Anterior cingulate cortex (tissue), 58 donors: ENCODE measurements around the gene CPNE7.
A peak's percentile ranks its signal among the peaks of the same experiment; 100 is the strongest.
"Not testable (repeated sequence)": the region's sequence is repeated elsewhere in the genome, so short reads cannot be mapped to it uniquely, and the experiment has no call there.

Experiments used
- DNase-seq, 58 donors: peaks; one replicate each; lab custom pipeline; 2025; lab: John Stamatoyannopoulos, UW

Gene CPNE7

DNA sequence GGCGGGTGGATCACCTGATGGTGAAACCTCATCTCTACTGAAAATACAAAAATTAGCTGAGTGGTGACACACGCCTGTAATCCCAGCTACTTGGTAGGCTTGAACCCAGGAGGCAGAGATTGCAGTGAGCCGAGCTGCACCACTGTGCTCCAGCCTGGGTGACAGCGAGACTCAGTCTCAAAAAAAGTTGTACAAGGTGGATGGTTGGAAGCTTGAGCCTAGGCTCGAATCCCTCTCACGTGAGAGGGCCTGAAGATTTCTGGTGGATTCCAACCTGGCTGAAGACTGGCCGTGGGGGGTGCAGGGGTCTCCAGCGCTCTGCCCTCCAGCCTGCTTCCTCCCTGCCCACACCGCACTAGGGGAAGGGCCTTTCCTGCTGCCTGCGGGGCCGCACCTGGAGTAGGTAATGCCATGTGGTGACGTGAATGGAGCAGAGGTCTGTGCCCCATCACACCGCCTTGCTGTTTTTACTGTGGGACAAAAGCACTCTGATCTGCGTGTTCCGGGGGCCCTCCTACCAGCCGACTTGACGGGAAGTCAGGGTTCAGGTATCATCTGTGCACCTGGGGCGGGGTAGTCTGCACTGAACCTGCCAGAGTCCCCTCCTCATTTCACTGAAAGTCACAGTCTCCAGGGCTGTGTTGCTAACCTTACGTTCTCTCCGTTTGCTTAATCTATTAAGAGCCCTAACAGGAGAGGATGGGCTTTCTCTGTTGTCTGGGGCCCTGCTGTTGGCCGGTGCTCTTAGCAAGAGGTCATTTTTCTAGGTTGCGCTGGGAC is 10.9 kb upstream of the CPNE7 start:
- no peak for DNase-seq

DNA sequence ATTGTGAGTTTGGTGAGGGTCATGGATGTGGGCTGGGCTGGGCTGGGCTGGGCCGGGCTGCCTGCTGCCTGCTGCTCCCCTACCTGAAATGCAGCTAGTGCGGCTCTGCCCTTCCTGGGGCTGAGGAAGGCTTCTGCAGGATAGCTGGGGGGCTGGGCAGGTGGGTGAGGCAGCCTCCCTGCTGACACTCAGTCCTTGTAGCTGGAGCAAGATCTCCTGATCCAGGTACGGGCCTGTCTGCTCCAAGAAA is 10.4 kb upstream of the CPNE7 start:
- DNase-seq, result no peak

DNA sequence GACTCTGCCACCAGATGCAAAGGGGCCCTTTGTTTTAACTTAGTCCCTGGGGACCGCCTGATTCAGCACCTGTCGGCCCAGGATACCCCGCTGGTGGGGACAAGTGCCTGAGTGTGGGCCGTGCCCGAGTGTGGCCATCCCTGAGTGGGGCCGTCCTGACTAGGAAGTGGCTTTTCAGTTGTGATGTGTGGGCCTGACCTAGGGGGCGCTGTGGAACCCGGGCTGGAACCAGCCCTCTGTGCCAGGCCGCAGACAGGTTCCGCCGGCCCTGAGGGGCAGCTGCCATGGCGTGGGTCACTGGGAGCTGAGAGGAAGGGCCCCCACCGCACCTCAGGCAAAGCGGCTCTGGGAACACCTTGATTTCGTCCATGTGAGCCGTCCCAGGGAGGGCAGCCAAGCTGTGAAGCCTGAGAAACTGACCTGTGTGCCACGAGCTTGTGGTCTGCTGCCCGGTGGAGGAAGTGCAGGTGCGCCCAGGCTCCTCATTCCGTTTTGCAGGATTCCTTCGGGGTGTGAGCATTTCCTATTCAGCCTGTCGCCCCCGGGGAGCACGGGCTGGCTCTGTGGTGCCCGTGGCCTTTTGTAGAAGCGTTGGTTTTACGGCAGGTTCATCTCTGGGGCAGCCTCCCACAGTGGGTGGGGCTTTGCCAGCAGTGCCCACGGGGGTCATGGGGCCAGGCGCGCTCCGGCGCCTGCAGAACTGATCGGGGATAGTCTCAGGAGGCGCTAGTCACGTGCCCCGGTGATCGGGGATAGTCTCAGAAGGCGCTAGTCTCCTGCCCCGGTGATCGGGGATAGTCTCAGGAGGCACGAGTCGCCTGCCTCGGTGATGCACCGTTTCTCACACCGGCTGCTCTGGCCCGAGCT is 9.8 kb upstream of the CPNE7 start:
- DNase-seq, result peak in 25 of 58 donors; percentile 7 to 54 (median 29)

DNA sequence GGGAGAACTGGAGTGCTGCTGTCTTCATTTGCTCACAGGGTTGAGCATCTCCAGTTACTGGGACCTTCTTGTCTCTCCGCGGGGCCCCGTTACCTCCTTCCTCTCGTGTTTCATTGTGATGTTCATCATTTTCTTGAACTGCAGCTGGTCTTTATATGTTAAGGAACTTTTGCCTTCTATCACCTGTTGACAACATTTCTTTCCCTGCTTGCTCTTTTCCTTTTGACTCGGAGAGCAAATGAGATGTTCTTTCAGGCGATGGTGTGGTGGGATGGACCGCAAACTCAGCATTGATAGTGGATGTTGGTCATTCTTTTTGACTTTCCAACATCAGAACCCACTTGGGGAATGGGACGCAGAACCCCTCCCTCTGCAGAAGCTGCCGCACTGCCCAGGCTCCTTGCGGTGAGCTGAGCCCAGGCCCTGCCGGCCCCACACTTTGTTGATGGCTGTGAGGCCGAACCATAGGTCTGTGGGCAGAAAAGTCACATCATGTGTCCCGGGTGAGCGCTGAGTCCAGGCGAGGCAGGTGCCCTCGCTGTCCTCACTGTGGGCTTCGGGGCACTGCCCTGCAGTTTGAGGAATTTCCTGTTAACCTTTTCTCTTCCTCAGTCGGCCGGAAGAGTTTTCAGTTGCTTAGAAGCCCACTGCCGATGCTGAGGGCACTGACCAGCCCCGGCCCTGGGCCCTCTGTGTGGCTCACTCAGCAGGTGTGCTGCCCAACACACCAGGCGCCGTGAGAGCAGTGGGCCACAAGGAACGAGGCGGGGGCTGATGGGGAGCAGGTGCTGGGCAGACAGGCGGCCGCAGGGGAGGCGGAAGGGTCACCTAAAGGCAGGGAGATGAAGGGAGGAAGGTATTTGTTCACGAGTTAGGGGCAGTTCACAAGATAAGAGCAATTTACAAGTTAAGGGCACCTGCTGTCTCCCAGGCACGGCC is 7.6 kb upstream of the CPNE7 start:
- no peak for DNase-seq

DNA sequence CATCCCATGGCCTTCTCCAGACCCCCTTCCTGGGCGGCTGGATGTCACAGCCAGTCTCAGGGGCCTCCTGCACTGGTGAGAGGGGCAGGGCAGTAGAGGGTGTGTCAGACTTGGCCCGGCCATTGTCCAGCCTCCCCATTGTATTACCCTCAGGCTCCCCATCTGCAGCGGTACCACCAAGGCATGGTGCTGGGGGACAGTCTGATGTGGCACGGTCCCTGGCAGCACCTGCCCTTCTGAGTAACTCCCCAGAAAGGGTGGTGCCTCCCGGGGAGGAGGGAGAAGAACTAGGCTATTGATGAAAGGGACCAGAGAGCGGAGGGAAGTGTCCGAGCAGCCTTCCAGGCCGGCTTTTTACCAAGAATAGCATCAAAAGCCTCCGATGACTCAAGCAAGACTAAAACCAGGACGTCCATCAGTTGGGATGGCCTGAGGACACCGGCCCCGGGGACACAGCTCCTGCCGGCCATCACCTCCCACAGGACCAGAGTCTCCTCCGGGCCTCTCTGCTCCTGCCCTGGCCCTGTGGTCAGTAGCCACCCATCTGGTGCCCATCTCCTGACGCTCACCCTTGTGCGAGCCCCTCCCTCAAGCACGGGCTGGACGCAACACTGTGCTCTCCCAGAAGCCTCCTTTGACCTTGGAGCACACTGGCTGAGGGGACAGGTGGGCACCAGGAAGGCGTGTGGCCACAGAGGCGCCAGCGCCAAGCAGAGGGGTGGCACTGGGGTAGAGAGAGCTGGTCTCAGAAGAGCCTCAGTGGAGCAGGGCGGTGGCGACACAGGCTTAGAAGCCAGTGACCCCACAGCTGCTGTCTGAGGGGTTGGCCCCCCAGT is 5.8 kb upstream of the CPNE7 start:
- no peak for DNase-seq

DNA sequence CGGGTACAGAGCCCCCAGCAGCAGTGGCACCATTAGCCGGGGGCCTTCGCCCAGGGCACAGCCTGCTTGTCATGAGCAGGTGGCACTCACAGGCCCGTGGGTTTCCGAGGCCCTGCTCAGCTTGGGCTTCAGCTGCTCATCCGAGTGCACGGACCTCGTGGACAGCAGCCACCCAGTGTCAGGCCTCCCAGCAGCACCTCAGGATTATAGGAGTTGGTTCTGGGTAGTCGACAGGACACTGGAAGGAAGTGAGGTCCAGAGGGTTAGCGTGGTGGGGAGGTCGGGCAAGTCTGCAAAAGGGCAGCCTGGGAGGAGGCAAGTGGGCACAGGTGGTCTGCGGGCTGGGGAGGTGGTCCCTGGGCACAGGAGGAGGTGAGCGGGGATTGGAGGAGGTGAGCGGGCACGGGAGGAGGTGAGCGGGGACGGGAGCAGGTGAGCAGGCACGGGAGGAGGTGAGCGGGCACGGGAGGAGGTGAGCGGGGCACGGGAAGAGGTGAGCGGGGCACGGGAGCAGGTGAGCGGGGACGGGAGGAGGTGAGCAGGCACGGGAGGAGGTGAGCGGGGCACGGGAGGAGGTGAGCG is 5.1 kb upstream of the CPNE7 start:
- no peak for DNase-seq

DNA sequence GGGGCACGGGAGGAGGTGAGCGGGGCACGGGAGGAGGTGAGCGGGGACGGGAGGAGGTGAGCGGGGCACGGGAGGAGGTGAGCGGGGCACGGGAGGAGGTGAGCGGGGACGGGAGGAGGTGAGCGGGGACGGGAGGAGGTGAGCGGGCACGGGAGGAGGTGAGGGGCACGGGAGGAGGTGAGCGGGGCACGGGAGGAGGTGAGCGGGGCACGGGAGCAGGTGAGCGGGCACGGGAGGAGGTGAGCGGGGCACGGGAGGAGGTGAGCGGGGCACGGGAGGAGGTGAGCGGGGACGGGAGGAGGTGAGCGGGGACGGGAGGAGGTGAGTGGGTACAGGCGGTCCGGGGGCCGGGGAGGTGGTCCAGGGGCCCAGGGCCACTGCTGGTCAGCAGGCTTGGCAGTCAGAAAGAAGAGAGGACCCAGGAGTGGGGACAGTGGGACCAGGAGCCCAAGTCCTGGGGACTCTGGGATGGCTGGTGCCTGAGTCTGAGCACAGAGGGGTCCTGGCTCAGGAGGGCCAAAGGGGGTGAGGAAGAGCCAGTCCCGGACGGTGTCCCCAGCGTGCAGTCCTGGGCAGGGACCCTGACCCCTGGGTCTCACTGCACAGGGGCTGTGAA is 4.5 kb upstream of the CPNE7 start:
- not testable (repeated sequence) for DNase-seq

DNA sequence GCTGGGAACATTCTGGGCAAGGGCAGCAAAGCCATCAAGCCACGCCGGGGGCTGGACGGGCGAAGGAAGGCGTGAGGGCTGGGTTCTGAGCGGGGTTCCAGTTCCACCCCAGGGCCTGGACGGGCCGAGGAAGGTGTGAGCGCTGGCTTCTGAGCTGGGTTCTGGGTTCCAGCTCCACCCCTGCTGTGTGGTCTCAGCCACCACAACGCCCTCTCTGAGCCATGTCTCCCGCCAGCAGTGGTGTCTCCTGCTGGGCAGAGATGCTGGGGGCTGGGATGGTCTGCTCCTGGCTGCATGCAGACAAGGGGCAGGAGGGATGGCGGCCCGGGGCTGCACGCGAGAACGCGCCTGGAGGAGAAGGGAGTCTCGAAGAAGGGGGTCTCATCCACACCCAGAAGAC is 3.9 kb upstream of the CPNE7 start:
- no peak for DNase-seq

DNA sequence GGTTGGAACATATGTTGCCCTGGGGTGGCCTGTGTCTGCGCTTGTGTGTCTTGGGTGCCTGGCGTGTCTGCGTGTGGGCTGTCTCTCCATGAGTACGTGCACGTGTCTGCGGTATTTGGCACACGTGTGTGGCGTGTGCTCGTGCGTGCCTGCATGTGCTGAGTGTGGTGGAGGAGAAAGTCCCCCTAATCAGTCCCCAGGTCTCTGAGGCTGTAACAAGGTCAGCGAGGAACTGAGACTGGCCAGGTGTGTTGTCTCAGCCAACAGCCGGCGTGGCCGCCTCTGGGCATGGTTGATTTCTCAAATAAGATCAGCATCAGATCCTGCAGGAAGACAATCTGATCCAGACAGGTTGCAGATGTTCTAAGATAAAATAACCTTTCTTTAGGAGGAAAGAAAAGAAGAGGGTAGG is 3.5 kb upstream of the CPNE7 start:
- DNase-seq, result no peak

DNA sequence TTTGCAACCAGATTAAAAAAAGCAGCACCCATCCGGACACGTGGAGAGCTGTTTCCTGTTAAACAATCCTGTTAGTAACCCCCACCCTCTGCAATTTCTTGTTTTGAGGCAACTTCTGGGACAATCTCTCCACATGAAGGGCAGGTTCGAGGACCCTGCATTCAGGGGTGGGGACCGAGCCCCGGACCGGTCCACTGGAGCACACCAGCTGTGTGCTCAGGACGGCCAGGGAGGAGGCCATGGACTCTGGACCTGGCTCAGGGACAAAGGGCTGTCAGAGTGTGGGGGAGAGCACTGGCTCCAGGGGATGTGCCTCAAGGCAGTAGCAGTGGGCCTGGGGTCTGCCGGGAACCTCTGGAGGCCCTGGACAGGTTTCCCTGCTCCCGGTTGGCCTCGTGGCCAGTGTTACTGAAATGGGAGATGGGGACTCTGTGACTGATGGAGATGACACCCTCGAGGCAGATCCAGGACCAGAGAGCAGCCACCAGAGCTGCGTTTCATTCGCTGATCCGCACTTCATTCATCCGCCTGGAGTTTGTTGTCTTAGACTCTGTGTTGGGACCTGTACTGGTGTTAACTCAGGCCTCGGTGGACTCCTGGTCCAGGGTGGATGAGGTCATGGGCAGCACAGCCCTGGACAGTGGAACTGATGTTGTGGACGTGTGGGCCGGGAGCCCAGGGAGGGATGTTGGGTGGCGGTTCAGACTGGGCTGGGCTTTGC is 2.9 kb upstream of the CPNE7 start:
- no peak for DNase-seq

DNA sequence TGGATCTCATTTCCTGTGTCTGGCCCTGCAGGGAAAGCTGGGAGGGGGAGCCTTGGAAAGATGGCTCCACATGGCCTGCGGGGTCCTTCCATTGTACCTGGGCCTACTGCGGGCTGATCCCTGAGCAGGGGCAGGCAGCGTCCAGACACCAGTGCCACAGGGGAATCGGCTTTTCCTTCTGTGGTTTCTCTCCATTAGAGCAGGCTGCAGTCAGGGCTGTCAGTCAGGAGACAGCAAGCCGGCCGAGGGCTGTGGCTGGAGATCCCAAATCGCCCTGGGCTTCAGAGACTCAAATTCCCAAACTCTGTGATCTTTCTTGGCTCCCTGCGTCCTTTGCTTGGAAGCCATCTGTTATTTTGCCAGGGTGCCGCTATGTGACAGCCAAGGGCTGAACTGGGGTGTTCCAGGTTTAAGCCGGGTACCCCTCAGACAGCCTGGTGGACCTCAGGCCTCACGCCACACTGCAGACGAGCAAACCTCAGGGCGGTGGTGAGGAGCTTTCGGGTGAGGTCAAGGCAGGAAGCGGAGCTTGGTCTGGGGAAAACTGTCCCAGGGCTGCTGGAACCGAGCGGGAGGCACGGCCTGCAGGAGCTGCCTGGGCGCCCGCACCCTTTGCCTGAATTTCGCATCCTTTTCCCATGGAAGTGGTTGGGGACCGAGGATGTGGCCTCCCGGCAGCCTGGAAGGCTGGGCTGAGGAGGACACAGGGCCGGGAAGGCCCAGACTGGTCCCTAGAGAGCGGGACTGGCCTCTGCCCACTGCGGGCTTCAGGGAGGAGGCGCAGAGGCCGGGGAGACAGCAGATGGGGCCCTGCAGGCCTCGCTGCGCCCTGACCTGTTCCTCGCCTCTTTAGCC is 1.5 kb upstream of the CPNE7 start:
- DNase-seq, result no peak

DNA sequence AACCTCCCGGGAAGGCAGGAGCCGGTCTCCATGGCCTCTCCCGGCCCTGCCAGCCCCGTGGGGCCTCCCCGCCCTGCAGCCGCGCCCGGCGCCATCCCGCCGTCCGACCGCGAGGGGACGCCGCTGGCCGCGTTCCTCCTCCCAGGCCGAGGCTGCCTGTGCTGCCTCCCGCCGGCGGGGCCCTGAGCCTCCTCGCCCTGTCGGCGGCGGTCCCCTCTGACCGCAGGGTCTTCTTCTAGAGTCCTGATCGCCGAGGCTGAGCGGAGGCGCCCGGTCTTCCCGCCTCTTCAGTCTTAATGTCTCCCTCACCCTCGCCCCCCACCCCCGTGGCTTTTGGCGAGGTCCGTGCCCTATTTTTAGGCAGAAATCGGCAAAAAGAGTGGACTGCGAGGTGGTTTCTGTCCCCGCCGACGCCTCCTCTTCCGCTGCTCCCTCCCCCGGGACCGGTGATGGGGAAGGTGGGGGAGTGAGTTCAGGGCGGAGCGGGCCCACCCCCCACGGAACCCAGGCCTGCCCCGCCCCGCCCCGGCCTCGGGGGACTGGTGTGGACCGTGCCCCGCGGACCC is 794 bp upstream of the CPNE7 start:
- peak in 1 of 58 donors; percentile 17 for DNase-seq

DNA sequence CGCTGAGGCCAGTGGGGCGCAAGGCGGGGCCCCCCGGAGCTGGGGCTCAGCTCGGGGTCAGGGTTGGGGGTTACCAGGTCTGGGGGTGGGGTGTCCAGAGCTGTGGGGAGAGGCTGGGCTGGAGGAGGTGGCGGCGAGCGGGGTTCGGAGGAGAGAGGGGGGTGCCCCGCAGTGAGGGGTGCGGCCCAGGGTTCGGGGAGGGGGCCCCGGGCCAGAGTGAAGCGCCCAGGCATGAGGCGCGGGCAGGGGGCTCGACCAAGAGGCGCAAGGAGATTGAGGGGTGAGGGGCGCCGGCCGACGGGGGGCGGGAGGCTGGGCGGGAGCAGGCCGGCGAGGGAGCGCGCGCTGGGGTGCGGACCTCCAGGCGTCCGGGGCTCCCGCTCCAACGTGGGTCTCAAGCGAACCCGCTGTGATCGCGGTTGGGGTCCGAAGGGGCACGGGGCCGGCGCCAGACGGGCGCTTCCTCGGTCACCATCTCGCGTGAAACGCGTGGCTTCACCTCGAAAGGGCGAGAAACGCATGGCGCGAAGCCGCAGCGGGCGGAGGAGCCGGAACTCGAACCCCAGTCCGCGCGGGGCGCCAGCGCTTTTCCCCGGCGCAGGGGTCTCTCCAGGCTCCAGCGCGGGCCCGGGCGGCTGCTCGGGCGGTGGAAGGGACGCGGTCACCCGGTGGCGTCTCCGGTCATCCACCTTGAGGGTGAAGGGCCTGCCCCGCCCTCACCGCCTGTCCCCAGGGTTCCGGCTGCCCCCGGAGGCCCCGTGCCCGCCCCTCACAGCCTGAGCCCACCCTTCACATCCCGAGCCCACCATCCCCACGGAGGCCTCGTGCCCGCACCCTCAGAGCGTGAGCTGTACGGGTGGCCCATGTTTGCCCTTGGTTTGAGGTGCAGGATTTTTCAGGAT is 846 bp downstream of the CPNE7 start:
- no peak for DNase-seq

DNA sequence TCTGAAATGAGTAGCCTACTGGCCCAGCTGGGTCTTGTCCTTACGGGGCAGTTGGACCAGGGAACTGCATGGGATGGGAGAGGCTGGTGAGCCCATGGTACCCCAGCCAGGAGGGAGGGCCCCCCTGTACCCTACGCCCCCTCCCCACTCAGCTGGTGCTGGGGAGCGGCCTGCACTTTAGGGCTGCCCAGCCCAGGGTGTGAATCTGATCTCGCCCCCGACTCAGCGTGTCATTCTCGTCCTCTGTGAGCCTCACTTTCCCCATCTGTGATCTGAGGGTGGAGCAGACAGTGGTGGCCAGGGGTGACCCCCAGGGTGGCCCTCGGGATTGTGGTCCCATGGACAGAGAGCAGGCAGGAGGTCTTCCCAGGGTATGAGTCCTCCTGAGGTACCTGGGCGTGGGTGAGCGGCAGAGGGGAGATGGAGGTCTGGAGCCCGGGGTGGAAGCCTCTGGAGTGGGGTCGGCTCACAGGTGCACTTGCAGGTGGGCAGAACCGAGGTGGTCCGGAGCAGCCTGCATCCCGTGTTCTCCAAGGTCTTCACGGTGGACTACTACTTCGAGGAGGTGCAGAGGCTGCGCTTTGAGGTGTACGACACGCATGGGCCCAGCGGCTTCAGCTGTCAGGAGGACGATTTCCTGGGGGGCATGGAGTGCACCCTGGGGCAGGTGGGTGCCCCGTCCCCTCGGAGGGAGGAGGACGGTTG is 1.6 kb downstream of the CPNE7 start:
- no peak for DNase-seq

DNA sequence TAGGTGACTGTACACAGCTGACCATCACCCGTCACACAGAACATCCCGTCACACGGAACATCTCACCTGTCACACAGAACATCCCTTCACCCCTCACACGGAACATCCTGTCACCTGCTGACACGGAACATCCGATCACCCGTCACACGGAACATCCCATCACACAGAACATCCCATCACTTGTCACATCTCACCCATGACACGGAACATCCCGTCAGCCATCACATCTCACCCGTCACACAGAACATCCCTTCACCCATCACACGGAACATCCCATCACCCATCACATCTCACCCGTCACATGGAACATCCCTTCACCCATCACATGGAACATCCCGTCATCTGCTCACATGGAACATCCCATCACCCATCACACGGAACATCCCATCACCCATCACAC is 3.8 kb downstream of the CPNE7 start:
- no peak for DNase-seq
